ENCODE results near the gene OPRL1. TPM values are rescaled to one million over a fixed set of nuclear protein-coding genes. Genes with fewer than 3 reads are reported as not detected.

The OPRL1 gene
- total RNA-seq, 3 donors from 2014 or later, result 0.26 to 0.76 (median 0.39) TPM

DNA sequence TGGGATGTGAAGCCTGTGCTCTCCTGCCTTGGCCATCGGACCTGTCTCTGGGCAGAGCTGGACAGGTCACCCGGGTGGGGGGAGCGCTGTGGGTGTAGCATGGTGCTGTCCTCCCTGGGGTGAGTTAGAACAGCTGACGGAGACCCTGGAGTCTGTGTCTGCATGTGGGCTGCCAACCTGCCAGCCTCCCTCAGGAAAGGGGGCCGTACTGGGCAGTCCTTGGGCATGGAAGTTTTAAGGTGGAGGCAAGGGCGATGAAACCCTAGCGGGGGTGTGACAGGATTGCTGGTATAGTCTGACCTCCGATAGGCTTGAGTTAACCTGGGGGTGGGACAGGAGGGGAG, 32.9 kb upstream of the OPRL1 start:
- intact Hi-C loops (cut with DNase I, micrococcal nuclease), result no loop called here
- Histone ChIP-seq H3K4me3 (no peak overlapping the region), H3K4me1 (ENCODE audit: low read depth) (peaks cover 5% of the 10 kb centered on the region), H3K36me3 (ENCODE audit: low read depth) (no peaks in the 10 kb centered on the region), H3K9me3 (no peaks in the 10 kb centered on the region)
- DNase-seq (no peak), ATAC-seq (no peak)
- TF ChIP-seq, protein P1, sequence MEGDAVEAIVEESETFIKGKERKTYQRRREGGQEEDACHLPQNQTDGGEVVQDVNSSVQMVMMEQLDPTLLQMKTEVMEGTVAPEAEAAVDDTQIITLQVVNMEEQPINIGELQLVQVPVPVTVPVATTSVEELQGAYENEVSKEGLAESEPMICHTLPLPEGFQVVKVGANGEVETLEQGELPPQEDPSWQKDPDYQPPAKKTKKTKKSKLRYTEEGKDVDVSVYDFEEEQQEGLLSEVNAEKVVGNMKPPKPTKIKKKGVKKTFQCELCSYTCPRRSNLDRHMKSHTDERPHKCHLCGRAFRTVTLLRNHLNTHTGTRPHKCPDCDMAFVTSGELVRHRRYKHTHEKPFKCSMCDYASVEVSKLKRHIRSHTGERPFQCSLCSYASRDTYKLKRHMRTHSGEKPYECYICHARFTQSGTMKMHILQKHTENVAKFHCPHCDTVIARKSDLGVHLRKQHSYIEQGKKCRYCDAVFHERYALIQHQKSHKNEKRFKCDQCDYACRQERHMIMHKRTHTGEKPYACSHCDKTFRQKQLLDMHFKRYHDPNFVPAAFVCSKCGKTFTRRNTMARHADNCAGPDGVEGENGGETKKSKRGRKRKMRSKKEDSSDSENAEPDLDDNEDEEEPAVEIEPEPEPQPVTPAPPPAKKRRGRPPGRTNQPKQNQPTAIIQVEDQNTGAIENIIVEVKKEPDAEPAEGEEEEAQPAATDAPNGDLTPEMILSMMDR (IDR thresholded peaks at IDR 0.05), result no peak

DNA sequence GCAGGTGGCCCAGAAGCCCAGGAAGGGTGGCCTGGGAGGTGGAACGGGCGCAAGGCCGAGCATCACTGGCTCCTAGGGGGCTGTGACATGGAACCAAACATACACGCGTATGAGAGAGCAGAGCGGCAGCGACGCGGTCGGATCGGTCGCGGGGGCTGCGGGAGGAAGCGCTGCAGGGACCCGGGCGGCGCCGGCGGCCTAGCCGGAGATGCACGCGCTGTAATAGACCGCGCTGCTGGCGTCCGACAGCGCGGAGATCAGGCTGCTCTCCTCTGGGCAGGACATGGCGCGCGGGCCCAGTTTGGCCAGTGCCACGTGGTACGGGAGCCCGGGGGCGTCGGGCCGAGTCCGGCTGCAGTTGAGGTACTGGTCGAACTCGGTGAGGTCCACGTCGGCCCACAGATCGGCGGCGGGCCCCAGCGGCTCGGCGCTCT, 31.9 kb upstream of the OPRL1 start:
- H3K4me3 ChIP-seq, result no peak overlapping the region
- ATAC-seq, result no peak

DNA sequence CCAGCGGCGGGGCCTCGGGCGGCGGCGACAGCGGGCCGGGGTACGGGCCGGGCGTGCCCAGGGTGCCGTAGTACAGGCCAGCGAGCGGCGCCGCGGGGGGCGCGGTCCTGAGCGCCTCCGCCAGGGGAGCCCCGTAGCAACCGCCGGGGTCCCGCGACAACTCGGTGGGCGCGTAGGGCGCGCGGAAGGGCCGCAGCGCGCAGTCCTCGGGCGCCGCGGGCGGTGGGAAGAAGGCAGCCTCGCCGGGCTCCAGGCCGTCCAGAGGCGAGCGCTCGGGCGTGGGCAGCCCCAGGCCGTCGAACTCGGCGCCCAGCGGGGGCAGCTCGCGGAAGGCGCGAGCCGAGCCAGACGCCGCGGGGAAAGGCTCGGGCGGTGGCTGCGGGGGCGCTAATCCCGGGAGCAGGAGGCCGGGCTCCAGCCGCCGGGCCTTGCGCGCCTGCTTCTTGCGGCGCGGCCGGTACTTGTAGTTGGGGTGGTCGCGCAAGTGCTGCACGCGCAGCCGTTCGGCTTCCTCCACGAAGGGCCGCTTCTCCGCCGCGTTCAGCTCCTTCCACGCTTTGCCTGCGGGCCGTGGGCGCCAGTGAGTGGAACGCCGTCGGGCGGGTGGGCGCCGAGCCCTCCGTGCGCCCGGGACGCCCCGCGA, 31.4 kb upstream of the OPRL1 start:
- no peaks in the 10 kb centered on the region for H3K9me3 ChIP-seq
- H3K36me3 ChIP-seq (ENCODE audit: low read depth), result no peaks in the 10 kb centered on the region
- intact Hi-C loops (cut with DNase I, micrococcal nuclease), result no loop called here
- peaks cover 5% of the 10 kb centered on the region for H3K4me1 ChIP-seq (ENCODE audit: low read depth)
- DNase-seq, result no peak
- no peak for ATAC-seq
- TF ChIP-seq, protein P1 (IDR thresholded peaks at IDR 0.05), result no peak
- H3K4me3 ChIP-seq, result no peak overlapping the region

More for the DNA sequence above, 31.9 kb upstream of the OPRL1 start:
- no peak for DNase-seq
- Histone ChIP-seq H3K9me3 (no peaks in the 10 kb centered on the region), H3K36me3 (ENCODE audit: low read depth) (no peaks in the 10 kb centered on the region), H3K4me1 (ENCODE audit: low read depth) (peaks cover 5% of the 10 kb centered on the region)
- intact Hi-C loops (cut with DNase I, micrococcal nuclease), result no loop called here
- TF ChIP-seq, protein P1 (IDR thresholded peaks at IDR 0.05), result no peak

DNA sequence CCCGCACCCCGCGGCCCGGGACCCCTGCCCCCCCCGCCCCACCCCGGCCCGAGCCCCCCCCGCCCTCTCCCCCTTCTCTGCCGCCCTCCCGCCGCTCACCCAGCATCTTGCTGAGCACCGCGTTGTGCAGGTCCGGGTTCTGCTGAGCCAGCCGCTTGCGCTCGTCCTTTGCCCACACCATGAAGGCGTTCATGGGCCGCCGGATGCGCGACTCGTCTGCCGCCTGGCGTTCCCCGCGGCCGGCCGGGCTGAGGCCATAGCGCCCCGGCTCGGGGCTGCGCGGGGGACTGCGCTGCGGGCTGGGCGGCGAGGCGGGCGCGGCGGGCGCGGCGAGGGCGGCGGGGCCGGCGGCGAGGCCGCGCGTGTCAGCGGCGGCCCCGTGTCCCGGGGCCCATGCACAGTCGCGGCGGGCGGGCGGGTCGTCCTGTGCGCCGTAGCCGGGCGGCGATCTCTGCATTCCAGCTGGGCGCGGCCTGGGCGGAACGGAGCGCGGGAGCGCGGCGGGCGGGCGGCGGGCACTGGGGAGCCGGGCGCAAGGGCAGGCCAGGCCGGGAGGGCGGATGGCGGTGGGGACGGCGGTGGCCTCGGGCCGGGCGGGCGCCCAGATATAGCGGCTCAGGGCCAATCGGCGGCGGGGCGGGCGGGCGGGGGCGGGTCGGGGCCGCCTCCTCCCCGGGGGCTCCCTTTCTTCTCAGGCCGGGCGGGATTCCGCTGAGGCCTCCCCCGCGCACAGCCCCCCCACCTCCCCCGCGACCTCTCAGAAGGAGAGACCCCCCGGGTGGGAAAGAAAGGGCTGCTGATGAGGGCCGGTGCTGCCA, 30.6 kb upstream of the OPRL1 start, which contains the start of gene SOX18:
SOX18 (minus strand) TSS at position 580 of the 818 bp plus-strand sequence; CDS start at position 457, 123 bp downstream.
- intact Hi-C loops (cut with DNase I, micrococcal nuclease), result no loop called here

DNA sequence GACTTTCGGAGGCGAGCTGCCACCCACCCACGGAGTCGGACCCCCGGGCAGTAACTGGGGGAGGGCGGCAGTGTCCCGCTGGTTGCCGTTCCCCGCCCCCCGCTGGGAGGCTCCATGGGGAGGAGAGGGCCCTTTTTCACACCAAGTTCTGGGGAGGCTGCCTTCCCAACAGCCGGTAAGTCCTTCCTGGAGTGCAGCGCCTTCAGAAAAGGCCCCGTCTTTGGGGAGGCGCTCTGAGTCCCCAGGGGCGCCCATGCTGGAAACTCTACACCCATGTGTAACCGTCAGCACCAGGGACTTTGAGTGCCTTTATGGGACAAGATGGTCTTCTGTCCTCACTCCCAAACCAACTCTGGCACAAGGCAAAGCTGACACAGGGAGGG, 30.0 kb upstream of the OPRL1 start:
- ATAC-seq (no peak), DNase-seq (no peak)
- TF ChIP-seq, protein P1 (IDR thresholded peaks at IDR 0.05), result no peak
- intact Hi-C loops (cut with DNase I, micrococcal nuclease), result no loop called here
- H3K36me3 ChIP-seq (ENCODE audit: low read depth), result no peaks in the 10 kb centered on the region
- H3K4me3 ChIP-seq, result no peak overlapping the region
- peaks cover 5% of the 10 kb centered on the region for H3K4me1 ChIP-seq (ENCODE audit: low read depth)
- no peaks in the 10 kb centered on the region for H3K9me3 ChIP-seq

More for the DNA sequence above, 30.6 kb upstream of the OPRL1 start, which contains the start of gene SOX18:
- TF ChIP-seq, protein P1 (IDR thresholded peaks at IDR 0.05), result no peak
- ATAC-seq (peak; percentile 25), DNase-seq (no peak)
- no peaks in the 10 kb centered on the region for H3K9me3 ChIP-seq
- peaks cover 5% of the 10 kb centered on the region for H3K4me1 ChIP-seq (ENCODE audit: low read depth)
- H3K36me3 ChIP-seq (ENCODE audit: low read depth), result no peaks in the 10 kb centered on the region
- H3K4me3 ChIP-seq, result no peak within 1 kb of the TSS

Measured in mucosa of descending colon (tissue), 3 donors.